HTR-8/SVneo (cell line): ENCODE measurements around the gene SLC25A23.
"Not testable (repeated sequence)": the region's sequence is repeated elsewhere in the genome, so short reads cannot be mapped to it uniquely, and the experiment has no call there.

Source experiments
- DNase-seq: peaks from one replicate; pipeline ENCODE4 v3.0.0; 2011; ENCODE audit warnings: low spot score, mixed read lengths; ENCODE audit not compliant: insufficient read length
- FAIRE-seq: peaks from 2 replicates; lab custom pipeline; 2011; peaks lifted over from hg19 to GRCh38; lab: Jason Lieb, UNC

Gene SLC25A23

DNA sequence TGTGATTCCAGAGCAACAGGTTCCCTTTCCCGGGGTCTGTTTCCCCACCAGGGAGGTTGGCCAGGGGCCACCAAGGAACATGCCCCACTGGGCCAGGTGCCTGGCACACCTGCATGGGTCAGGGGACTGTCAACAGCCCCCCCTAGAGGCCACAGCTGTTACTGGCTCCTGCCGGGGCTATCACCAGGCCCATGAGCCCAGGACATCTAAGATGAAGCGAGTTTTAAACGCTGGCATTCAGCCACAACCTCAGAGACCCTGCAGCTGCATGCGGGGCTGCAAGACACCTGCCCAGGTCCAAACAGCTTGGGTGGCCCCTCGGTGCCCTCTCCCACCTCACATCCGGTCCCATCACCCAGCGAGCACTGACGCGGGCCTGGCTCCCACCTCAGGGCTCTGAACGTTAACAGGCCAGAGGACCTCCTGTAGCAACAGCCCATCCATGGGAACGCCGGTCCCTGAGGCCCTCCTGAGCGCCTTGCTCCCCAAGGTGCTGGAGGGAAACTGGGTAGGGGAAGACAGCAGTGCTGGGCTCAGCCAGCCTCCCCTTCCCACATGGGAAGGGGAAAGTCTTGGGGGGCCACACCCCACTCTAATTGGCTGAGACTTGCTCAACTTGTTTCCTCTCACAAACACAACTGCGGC is 47.0 kb downstream of the SLC25A23 start:
- FAIRE-seq (no peak), DNase-seq (no peak)

DNA sequence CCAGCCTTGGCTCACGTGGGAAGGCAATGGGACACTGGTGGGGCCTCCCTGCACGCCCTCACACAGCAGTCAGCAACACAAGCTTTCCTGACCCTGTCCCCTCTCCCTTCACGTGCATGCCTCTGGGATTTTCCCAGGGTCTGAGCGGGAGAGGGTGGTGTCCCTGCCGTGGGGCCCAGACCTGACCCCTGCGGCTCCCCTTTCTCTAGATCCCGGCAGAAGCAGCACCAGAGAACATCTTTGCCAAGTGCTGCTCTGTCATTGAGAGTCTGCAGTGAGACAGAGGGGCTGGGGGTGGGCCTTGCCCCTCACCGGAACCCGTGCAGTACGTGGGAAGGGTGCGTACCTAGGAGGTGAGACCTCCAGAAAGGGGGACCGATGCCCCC is 47.5 kb downstream of the SLC25A23 start:
- DNase-seq (no peak), FAIRE-seq (no peak)

DNA sequence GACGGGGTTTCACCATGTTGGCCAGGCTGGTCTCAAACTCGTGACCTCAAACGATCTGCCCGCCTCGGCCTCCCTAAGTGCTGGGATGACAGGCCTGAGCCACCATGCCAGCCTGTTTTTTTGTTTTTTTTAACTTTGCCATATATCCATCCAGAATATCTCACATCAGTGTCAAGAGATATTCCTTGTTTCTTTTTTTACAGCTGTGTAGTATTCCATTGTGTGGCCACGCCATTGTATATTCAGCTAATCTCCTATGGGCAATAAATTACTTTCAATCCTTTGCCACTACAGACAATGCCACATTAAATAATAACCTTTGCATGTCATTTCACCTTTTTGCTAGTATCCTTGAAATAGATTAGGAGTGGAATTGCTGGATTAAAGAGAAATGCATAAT is 50.2 kb downstream of the SLC25A23 start:
- FAIRE-seq, result no peak
- no peak for DNase-seq

DNA sequence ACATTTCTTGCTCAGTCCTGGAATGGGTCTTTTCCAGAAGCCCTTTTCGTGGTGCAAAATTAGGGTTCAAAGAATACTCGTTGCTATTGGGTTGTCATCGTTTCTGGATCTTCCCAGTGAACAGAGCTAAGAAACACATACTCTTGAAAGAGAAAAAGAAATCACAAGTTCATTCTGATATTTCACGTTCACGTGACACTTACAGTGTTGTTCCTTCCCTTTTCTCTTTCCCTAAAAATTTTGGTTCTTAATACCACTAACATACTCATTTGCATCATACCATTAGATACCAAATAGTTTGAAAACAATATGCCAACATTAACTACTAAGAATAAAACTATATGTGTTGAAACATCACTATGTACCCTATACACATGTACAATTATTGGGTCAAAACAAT is 53.2 kb downstream of the SLC25A23 start:
- FAIRE-seq, result no peak
- no peak for DNase-seq

DNA sequence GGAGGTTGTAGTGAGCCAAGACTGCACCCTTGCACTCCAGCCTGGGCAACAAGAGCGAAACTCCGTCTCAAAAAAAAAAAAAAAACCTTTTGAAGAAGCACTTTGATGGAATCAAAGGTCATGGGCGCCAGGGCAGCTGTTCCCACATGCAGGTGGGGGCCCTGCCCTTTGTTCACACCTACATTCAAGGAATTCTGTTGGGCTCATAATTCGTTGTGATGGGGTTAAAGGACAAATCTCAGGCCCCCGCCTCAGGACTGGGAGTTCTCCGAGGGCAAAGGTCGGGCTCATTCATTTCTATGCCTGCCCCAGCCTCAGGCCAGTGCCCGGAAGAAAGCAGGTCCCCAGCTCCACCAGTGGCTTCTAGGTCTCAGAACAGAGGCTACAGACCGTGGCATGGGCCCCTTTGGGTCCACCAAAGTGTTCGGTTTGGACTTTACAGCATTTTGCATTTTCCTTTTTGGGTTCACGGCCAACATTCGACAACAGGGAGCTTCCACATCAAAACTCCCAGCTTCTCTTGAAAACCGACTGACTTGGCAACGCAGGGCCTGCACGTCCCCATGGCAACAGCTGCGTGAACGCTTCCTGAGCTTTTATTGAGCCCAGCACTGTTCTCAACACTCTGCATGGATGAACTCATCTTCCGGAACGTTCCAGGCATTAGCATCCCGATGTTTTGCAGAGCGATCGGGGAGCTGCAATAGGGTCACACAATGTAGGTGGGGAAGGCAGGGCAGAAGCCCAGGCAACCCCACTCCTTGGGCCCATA is 56.6 kb downstream of the SLC25A23 start:
- DNase-seq (no peak), FAIRE-seq (no peak)

DNA sequence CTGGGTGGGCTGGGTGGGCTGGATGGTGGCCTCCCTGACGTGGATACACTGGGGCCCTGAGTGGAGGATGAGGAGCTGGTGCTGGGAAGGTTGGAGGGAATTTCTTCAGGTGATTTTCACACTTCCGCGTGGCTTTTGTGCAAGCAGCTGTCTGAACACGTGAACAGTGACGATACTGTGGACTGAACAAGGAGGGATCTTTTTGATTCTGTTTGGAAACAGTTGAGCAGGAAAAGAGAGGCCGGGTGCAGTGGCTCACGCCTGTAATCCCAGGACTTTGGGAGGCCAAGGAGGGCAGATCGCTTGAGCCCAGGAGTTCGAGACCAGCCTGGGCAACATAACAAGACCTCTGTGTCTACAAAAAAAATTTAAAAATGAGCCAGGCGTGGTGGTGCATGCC is 57.5 kb downstream of the SLC25A23 start:
- DNase-seq (no peak), FAIRE-seq (no peak)

DNA sequence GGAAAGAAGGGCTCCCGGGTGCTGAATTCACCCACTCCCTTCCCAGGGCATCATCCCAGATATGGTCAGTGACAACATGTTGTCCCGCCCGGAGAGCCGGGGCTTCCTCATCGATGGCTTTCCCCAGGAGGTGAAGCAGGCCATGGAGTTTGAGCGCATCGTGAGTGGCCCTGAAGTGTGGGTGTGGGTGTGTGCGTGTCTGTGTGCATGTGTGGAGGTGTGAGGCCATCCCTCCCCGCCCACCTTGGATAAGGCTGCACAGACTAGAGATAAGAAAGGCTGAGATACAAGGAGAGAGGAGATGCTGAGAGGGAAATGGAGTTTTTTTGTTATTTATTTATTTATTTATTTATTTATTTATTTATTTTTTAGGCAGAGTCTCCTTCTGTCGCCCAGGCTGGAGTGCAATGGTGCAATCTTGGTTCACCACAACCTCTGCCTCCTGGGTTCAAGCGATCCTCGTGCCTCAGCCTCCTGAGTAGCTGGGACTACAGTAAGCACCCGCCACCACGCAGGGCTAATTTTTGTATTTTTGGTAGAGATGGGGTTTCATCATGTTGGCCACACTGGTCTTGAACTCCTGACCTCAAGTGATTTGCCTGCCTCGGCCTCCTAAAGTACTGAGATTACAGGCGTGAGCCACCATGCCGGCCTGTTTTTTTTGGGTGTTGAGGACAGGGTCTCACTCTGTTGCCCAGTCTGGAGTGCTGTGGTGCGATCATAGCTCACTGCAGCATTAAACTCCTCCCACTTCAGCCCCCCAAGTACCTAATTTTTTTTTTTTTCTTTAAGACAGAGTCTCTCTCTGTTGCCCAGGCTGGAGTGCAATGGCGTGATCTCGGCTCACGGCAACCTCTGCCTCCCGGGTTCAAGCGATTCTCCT is 59.3 kb downstream of the SLC25A23 start:
- not testable (repeated sequence) for DNase-seq, FAIRE-seq

DNA sequence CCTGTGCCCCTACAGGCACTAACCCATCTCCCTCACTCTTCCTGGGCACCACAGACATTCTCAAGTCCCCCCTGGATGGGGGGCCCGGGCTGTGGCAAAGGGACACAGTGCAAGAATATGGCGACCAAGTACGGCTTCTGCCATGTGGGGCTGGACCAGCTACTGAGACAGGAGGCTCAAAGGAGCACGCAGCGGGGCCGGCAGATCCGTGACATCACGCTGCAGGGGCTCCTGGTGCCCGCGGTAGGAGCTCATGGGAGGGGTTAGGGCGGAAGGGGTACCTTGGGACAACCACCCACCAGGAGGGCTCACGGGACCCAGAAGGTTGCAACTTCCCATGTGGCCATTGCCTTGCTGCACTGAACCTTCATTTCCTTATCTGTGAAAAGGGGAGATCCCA is 63.3 kb downstream of the SLC25A23 start:
- DNase-seq, result no peak
- no peak for FAIRE-seq

DNA sequence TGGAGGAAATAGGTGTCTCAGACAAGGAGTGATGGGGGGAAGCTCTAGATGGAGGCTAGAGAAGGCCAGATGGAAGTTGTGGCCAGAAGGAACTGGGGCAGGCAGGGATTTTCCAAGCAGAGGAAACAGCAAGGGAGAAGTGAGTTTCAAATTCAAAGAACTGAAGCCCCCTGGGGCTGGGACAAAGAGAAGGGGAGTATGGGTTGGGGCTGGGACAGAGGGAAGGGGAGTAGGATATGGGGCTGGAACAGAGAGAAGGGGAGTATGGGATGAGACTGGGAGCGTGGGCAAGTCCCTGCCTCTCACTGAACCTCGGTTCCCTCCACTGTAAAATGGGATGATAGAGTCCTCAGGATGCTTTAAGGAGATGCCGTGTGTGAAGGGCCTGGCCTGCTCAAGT is 64.8 kb downstream of the SLC25A23 start:
- DNase-seq (no peak), FAIRE-seq (no peak)

DNA sequence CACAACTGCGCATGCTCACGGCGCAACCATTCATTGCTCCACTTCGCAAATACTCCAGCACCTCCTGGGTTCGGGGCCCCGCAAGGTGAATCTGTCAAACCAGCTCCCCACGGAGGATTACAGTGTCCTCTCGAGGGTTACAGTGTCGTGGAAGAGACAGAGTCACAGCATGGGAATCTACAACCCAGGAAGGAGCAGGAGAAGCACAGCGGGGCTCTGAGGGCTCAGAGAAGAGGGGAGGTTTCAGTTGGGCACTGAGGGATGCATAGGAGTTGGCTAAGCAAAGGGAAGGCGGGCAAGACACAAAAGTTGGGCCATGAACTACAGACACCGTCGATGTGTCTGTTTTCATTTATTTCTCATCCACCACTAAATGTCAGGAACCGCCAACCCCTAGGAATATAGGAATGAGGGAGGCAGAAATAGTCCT is 65.6 kb downstream of the SLC25A23 start:
- no peak for FAIRE-seq

DNA sequence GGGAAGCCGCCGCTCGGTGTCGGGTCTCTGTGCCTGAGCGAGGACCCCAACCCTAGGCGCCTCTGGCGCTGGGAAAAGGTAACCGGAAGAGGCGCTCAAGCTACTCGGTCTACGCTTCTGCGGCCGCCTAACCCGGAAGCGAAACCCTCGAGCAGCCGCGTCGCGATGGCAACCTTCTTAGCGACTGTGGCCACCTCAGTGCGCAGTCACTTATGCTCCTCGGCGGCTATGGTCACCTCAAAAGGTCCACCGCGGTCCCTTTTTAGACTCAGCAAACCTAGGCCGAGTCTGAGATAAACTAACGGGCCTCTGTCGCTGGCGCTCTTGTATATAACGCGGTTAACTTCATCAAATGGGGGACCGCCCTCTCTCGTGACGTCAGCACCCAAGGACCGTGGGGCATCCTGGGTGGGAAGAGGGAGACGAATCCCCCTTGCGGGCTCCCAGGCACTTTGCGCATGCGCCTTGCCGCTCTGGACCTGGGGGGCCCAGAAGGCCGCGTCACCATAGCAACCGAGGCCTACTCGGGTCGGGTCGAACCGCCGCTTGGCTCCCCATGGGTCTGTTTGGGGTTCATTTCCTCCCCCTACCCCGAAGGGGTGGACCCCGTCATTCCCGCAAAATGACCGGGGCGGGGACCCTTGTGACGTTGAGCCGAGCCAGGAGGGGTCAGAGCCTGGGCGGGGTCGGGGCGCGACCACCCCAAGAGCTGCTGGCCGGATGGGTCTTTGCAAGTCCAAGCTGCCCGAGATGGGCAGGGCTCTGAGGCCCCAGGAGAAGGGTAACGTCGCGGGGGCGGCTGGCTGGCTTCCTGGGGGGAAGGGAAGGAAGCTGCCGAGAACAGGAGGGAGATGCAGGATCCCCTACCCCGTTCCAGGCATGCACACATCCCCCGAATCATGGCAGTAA is 66.3 kb downstream of the SLC25A23 start, which contains the start of gene GTF2F1:
TSS of gene GTF2F1 (minus strand) at position 91 of the 909 bp plus-strand sequence. CDS start 169 bp downstream, outside the sequence.
- DNase-seq (peak; percentile 99), FAIRE-seq (peak; percentile 97)

More for the DNA sequence above, 65.6 kb downstream of the SLC25A23 start:
- no peak for DNase-seq

DNA sequence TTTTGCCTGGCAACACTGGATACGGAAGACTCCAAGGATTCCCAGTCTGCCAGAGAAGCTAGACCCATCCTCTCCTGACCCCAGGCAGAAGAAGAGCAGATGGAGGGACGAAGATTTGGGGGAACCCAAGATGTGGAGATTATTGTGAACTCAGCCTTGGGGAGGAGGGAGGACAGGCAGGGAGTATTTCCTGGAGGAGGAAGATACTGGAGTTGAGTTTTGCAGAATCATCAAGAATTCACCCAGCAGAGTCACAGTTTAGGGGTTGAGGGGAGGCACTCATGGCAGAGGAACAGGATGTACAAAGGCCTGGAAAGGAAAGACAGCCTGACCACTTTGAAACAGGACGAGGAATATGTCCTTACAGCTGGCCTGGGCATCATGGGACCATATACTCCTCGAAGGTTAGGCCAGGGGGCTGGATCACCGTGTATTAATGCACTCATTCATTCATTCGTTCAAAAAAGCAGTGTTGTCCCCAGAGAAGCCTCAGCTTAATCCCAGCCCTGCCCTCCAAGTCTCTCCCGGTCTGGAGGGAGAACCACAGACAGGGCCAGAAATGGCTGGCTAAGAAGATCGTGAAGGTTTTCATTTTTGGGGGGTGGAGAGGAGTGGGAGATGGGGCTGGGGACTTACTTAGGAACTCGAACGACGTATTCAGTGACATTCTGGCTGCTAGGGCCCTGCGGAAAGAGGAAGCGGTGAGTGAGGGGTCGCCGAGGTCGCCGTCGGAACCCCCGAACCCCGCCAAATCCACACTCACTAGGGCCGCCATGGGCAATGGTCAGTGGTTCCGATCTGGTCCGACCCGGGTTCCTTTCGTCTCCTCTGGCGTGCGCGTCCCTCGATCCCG is 67.1 kb downstream of the SLC25A23 start:
- DNase-seq (no peak), FAIRE-seq (peak; percentile 23)
